NAMALWA (cell line): Measurements from ENCODE around the gene WWOX.

Experiments used
- DNase-seq: peaks from one replicate; pipeline ENCODE4 v3.0.0-alpha.2; 2015; ENCODE audit warnings: low spot score

Gene WWOX

DNA sequence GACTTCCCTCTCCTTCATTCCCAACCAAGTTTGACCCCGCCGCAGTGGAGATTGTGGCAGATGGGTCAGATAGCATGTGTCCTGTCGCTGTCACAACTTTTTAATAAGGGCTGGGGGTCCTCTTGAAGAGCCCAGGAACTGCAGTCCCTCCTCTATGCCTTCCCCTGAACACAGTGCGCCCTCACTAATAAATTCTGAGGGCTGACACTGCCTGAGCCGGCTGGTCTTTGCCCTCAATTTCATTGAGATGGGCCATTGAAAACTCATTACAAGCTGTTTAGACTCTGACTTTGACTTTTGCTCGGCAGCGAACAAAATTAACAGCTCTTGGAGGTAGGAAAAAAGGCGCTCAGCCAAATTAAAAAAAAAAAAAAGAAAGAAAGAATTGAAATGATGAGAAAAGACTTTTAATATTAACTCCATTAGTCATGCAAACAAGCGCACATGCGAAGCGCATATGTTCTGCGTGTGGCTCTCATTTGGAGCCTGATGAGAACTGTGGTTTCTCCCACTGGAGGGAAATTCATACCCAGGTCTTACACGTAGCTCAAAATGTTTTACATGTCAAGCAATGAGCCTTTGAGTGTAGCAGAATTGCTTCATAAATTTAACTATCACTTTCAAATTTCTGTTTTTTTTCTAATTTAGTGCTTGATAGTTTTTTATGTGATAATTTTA lies 704.7 kb downstream of the WWOX start:
- DNase-seq = no peak

DNA sequence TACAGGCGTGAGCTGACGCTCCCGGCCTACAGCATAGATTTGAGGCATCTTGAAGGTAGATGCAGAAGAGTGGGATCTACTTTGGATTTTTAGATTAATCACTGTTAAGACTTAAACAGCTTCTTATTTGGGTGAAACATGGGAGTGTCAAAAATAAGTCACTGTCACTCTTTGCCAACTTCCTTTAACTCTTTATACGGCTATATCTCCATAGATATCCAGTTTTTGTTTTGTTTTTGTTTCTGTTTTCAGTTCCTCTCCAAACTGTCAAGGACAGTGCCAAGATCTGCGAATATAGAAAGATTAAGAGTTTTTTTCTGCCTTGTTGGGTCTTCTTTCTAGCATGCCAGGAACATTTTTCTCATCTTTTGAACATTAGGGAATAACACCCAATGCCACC lies 706.1 kb downstream of the WWOX start:
- DNase-seq = no peak

DNA sequence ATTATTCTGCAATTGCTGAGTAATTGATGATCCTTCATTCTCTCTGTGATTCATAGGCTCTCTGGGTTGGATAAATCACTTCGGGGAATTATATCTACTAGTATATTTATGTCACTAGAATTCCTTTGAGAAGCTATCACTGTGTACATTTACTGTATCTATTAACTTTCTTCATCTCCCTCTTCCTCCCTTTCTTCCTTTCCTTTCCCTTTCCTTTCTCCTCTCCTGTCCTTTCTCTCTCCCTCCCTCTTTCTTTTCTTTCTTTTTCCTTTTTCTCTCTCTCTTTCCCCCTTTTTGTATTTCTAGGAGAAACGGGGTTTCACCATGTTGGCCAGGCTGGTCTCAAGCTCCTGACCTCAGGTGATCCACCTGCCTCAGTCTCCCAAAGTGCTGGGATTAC lies 711.8 kb downstream of the WWOX start:
- no peak for DNase-seq

DNA sequence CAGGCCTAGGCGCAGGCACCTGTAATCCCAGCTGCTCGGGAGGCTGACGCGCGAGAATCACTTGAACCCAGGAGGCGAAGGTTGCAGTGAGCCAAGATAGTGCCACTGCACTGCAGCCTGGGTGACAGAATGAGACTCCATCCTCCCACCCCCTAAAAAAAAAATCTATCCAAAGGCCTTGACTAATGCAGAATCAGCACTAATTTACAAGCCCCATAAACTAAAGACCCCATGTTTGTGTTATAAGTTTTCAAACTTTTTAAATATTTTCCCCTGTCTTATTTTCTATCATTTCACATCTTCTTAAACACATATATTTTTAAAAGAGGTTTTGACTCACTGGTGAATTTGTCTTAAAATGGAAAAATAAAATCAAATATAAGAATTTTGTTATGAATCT lies 713.1 kb downstream of the WWOX start:
- DNase-seq = no peak

DNA sequence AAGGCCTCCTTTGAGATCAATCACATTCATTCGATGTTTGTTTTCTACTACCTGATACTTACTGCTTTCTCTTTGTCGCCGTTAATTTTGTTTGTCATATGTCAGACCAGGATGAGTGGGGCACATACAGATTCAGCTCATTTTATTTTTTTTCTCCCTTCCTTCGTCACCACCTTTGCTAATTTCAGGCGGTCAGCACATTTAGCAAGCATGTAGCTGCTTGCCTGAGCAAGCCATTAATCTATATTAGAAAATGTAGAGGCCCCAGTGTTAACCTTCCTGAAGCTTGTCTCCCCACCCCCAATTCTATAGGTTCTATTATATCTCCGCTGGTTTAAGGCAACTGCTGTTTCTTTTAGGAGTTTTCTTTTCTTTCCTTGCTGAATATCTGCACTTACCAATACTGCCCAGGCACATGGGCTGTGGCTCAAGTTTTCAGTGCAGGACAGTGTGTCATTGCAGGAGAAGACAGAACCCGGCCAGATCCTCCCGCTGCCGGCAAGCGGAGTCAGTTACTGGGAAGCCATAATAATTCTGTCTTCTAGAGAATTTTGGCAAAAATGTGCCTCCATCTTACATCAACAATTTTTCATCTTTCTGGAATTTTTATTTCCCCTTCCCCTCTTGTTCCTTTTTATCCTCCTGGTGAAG lies 714.3 kb downstream of the WWOX start:
- no peak for DNase-seq

DNA sequence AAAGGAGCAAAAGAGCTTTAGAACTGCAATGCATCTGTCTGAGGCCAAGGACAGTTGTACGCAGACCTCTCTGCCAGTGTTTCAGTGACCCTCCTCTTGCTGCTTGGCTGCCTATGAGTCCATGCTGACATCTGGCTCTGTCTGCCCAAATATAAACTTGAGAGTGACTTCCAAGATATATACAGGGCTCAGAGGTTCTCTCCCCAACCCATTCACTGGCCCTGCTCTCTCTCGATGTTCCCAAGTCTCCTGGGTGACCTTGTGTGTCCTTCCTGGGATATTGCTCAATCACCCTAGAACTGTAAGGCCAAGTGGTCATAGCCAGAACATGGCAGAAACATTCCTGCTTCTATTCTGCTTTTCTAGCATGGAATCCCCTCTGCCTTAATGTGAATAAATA lies 716.3 kb downstream of the WWOX start:
- DNase-seq = no peak

DNA sequence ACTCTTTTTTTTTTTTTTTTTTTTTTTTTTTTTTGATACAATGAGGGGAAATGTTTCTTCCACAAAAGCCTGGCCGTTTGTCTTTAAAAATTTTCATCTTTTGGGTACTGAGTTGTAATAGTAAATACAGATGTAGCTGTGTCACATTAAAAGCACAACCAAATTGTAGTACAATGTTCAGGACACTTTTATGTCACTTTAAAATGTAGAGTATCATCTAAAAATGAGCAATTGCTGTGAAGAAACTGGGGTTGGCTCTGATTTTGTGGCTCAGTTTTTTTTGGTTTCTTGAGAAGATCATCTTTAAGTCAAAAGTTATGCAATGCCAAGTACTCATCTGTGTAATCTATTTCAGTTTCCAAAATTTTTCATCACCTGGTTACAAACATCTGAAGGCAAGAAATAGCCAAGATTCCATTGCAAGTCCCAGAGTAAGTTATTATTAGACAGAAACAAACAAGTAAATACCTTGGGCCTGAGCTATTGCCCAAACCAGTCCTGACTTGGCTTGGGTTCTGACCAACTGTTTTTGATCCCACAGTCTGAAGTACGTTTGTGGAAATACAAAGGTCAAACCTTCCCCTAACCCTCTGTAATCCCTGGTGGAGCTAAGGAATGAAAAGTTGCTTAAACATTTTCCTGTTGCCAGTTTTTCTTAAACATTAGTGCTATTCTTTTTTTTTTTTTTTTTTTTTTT lies 717.2 kb downstream of the WWOX start:
- DNase-seq = no peak

DNA sequence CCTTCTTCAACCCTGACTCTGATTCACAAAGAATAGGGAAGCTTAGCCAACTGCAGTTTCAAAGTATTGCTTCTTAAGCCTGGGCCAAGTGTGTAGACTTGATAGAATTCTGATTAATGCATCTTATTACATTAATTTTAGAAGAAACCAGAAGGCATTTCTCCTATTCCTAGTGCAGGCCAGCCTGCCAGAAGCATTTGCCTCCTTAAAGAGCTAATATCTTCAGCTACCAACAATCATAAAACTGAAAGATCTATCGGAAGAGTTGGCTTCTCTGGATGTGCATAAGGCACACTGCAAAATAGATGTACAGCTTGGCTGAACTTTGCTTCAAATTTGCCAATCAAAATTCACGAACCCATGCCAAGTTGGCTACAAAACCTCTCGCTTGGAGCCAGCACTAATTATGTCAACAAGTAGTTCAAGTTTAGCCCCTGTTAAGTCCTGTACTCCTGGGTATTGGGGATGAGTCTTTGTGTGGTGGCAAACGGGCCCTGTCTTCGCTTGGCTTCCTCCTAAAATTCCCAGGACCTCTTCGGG lies 717.8 kb downstream of the WWOX start:
- no peak for DNase-seq

DNA sequence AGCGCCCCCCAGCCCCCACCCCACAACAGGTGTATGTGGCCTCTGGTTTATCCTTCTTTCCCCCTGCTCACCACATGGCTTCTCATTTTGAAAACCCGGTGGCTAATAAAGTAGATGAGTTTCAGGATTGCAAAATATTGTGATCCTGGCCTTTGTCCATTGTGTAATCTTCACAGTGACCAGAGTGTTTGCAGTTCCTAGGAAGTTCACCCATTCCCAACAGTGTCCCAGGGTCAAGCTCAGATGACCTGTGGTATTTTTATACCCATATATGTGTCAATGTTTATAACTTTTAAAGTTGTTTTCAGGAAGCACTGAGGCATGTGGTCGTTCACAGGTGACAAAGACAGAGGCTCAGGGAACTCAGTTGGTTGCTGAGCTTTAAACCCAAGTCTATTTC lies 721.9 kb downstream of the WWOX start:
- no peak for DNase-seq

DNA sequence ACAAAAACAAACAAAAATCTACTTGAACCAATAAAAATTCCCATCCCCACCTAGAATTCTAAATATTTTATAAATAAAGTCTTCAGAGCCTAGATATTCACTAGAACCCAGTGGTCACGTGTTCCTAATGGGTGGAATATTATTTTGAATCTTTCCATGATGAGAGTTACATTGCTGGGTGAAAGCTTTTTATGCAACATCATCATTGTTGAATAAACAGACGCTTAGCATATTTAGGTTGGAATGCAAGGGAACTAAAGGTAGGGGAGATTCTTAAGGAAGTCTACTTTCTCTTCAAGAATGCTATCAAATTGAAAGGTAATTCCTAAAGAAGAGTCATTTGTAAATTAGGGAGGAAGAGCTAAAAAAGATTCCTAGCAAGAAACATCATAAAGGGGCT lies 723.1 kb downstream of the WWOX start:
- no peak for DNase-seq

DNA sequence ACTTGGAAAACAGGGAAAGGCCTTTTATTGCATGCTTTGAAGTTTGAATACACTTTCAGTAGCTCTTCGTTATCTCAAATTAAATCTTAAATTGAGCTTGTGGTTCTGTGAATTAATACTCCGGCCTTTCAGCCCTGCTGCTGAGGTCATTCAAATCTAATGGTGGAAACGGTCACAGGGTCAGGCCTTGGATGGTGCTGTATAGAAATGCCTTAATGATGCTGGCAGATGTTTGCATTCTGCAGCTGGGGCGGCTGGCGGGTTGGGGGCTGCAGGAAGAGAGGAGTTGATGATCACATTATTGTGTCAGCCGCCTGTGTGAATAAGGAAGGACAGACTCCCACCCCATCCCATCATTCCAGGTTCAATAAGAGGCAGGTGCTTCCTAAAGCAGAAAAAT lies 723.6 kb downstream of the WWOX start:
- no peak for DNase-seq

DNA sequence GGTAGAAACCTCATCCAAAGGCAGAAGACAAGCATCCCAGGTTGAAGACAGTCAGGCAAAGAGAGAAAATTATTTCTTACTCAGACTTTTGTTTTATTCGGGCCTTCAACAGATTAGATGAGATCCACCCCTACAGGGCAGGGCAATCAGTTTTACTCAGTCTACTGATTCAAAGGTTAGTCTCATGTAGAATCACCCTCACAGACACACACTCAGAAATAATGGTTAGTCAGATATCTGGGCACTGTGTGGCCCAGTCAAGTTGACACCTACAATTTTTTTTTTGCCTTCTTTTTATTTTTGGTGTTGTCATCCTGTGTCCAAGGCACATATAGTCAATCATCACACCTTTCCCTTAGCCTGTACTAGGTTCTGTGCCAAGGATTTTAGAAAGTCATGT lies 729.8 kb downstream of the WWOX start:
- DNase-seq = no peak

DNA sequence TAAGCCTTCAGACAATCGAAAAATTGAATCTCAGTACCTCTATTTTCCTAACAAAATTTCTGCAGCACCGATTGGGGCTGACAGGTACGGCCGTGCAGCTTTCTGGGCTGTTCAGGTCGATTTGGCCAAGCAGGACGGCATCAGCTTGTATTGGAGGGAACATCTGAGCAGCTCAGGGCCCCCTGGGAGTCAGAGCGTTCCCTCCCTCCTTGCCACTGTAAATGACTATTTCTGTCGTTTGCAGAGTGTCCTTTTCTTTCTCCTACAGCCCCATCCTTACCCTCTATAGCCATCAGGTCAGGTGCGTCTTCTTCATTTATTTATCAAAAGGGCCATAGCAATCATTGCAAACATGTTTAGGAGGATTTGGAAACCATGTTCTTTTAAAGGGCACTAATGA lies 731.1 kb downstream of the WWOX start:
- no peak for DNase-seq

DNA sequence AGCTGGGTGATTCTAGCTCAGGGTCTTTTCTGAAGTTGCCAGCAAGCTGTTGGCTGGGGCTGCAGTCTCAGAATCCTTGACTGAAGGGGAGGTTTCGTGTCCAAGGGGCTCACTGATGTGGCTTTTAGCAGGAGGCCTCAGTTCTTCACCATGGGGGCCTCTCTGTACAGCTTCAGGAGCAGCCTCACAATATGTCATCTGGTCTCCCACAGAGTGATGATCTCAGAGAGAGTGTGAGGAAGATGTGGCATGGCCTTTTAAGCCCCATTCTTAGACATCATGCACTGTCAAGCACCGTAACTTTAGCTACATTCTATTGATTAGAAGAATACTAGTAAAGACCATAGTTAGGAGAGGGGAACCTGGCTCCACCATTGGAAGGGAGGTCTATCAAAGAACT lies 732.6 kb downstream of the WWOX start:
- DNase-seq = no peak

DNA sequence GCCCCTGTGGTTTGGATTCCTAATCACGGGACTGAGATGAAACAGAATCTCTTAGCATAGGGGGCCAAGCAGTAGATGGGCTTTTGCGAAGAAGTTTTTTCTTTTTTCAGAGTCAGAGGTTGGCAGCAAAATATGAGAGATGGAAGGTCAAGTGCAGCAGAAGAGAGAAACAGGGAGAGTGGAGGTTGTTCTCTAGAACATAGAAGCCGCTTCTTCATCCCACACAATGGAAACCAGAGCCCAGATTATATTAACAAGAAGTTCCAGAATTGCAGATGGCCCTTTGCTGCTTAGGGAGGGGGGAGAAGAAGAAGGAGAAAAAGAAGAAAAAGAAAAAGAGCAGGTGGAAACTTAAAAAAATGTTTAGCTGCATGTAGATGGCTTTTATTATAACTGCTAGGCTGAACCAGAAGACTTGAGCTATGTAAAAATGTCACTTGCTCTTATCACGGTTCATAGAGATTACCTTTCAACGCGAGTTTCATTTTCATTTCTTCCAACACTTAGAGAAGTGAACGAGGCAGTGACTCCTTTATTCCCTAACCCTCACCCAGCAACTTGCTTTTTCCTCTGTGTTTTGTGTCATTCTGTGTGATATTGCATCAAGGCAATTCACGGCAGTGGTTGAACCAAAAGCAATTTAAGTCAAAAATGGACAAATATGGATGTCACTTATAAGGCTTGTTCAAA lies 737.5 kb downstream of the WWOX start:
- DNase-seq = no peak

DNA sequence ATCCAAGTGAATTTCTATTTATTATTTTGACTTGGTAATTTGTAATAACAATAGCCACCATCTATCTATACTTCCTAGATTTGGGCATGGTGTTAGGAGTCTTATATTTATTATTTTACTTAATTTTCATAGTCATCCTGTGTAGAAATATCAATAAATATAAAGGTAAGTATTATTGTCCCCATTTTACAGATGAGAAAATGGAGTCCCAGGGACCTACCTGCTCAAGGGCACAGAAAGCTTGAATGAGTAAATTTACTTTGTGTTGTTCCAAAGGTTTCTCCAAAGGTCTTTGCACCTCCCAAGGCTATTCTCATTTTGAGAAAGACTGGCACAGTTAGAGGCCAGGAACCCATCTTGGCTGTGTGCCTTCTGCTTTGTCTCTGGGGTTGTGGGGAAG lies 738.3 kb downstream of the WWOX start:
- no peak for DNase-seq

DNA sequence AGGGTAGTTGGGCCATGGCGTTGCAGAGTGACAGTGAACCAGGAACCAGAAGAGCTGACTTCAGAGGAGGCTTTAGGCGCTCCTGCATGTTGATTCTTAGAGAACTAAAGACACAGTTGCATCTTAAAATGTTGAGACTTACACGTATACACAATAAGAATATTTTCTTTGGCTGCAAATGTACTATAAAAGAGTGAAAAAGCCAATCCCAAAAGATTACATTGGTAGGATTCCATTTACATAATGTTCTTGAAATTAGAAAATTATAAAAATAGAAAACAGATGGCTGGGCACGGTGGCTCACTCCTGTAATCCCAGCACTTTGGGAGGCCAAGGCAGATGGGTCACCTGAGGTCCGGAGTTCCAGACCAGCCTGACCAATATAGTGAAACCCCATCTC lies 738.8 kb downstream of the WWOX start:
- DNase-seq = no peak

DNA sequence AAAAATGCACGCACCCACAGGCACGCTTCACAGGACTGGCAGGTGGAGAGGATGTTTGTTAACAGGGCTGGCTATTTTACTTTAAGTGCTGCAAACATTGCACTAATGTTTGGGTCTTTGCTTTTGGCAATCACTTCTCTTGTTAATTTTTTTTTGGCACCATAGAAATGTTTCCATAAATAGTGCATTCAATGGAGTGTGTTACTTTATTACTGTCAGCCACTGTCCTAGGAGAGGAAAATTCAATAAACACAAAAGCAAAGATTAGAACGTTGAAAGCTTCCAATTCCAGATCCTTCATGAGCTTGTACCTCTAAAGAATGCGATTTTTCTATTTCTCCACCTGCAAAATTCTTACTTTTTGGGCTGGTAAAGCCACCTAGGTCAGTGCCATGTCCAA lies 743.5 kb downstream of the WWOX start:
- DNase-seq = no peak

DNA sequence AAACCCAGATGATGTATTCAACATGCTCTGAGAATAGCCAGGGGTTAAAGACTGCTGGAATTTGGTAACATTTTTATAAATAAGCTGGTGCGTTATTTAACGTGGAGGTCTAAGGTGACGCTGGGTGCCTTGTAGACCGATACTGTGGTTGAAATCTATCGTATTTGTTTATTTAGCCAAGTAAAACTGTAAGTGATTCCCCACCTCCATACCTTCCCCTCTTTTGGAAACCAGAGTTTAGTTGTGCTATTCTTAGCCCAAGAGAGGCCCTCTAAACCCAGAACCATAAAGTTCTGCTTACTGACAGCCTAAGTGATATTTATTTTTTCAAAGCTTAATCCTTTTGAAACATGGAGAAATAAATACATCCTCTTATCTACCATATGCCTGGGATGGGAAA lies 744.5 kb downstream of the WWOX start:
- no peak for DNase-seq

DNA sequence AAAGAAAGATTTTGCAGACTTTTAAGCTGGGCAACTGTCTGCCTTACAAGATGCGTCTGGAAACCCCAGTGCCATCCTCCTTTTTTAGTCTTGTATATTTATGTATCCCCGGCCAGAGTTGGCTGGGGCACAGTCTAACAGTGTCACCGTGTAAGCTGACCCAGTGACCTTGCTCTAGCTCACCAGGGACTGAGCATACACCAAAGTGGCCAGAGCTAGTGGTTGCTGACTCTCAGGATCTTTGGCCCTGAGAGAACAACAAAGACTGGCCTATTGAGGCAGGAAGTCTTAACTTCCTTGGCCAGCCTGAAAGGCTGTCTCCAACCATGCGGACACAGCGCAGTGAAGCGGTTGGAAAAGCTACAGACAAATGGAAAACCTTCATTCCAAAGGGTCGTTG lies 745.2 kb downstream of the WWOX start:
- no peak for DNase-seq

DNA sequence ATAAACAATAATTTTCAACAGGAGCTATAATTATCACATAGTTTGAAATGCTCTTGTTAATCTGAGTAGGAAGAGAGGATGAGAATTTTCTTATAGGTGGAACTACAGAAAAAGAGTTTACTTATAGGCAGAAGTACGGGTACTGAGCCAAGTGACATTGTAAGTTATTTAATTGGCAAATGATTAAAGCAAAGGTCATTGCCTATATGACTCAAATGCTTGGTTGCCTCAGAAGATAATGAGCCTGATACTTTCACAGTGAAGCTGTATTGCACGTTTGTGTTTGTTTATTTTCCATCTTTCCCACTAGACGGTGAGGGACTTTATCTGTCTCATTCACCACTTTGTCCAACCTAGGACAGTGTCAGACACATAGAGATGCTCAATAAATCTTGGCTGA lies 751.8 kb downstream of the WWOX start:
- DNase-seq = no peak

DNA sequence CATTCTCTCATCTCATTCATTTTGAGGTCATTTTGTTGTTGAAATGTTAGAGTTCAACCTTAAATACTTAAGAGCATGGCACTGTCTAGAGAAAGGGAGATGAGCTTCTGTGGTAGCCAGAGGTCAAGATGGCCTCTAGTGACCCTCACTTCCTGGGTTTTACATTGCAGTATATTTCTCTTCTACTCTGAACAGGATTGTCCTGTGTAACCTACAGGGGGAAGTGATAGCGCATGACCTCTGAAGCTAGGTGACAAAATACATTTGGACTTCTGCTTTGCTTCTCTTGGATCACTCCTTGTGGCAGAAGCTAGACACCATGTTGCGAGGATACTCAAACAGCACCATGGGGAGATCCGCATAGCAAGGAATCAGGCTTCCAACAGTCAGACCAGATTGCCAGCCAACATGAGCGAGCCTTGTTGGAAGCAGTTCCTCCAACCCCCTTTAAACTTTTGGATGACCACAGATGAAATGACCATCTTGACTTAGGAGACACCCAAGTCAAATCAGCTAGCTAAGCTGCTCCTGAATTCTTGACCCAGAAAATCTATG lies 752.7 kb downstream of the WWOX start:
- no peak for DNase-seq

DNA sequence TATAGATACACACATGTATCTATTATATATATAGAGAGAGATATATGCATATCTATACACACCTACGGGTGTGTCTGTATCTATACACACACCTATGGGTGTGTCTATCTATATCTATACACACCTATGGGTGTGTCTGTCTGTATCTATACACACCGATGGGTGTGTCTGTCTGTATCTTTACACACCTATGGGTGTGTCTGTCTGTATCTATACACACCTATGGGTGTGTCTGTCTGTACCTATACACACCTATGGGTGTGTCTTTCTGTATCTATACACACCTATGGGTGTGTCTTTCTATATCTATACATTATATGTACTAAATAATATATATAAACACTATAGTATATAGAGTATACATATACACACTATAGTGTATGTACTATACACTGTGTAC lies 762.6 kb downstream of the WWOX start:
- no peak for DNase-seq
